Activated gamma-delta T cell (primary cell): ENCODE data around the gene CLASP2.
"Not testable (repeated sequence)": the region's sequence is repeated elsewhere in the genome, so short reads cannot be mapped to it uniquely, and the experiment has no call there.

Experiments
- DNase-seq: peaks from one replicate; lab custom pipeline; 2025; lab: John Stamatoyannopoulos, UW

CLASP2 gene

DNA sequence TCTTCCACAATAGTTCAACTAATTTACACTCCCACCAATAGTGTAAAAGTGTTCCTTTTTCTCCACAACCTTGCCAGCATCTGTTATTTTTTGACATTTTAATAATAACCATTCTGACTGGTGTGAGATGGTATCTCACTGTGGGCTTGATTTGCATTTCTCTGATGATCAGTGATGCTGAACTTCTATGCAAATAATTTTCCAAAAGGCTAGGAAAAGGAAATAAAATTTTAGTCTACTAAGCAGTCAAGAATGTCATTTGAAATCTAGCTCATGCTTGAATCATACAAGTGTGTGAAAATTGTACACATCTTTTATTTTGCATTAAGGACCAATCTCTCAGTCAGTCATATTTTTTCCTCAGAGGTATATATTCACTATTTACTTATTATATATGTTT, 176.1 kb downstream of the CLASP2 start:
- DNase-seq: no peak

GRCh38 chr3:33538678-33539339, 179.2 kb downstream of the CLASP2 start:
- no peak for DNase-seq

- DNase-seq: no peak
These were observed 180.9 kb downstream of the CLASP2 start for GRCh38 chr3:33537133-33537532.

DNA sequence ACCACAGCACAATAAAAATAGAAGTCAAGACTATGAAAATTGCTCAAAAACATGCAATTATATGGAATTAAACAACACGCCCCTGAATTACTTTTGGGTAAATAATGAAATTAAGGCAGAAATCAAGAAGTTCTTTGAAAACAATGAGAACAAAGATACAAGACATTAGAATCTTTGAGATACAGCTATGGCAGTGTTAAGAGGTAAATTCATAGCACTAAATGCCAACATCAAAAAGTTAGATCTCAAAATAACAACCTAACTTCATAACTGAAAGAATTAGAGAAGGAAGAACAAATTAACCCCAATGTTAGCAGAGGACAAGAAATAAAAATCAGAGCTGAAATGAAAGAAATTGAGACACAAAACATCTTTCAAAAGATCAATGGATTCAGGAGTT, 191.3 kb downstream of the CLASP2 start:
- DNase-seq: no peak

DNA sequence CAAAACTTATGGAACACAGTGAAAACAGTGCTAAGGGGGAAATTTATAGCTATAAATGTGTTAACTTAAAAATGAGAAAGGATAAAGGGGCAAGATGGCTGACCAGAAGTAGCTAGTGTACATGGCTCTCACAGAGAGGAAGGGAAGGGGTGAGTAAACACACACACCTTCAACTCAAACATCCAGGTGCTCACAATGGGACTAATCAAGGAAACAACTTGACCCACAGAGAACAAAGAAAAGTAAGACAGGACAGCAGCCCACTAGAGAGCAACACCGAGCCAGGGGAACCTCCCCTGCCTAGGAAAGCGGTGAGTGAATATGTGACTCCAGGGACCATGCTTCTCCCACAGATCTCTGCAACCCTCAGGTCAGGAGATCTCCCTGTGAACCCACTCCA, 192.8 kb downstream of the CLASP2 start:
- no peak for DNase-seq

- DNase-seq: no peak
These were observed 194.9 kb downstream of the CLASP2 start for GRCh38 chr3:33523093-33523667.

- no peak for DNase-seq
These were observed 196.3 kb downstream of the CLASP2 start for GRCh38 chr3:33521736-33522135.

DNA sequence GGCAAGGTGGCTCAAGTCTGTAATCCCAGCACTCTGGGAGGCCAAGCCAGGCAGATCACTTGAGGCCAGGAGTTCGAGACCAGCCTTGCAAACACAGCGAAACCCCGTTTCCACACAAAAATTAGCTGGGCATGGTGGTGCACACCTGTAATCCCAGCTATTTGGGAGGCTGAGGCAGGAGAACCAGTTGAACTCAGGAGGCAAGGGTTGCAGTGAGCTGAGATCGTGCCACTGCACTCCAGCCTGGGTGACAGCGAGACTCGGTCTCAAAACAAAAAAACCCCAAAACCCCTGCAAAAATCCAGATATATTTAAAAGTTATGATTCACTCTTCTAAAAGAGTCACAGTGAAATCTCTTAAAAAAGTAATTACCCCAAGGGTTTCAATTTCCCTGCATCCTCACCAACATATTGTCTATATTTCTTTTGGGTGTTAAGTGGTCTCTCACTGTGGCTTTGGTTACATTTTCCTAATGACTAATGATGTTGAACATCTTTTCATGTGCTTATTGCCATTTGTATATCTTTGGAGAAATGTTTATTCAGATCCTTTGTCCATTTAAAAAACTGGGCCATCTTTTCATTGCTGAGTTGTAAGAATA, 204.7 kb downstream of the CLASP2 start:
- no peak for DNase-seq

DNA sequence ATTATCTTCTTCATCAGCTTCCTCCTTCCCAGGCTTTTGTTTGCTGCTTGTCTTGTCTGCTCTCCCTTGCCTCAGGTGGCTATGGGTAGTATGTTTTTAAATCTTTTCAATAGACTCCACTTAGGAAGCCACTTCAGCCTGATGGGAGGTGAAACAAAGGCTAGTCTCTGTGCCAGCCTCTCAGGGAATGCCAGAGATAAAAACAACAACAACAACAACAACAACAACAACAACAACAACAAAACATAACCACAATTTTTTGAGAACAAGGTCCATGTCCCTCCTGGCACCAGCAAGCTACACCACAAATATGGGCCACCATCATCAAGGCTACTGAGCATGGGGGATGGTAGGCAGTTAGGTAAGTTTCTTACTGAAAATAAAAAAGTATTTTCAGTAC, 213.0 kb downstream of the CLASP2 start:
- no peak for DNase-seq

DNA sequence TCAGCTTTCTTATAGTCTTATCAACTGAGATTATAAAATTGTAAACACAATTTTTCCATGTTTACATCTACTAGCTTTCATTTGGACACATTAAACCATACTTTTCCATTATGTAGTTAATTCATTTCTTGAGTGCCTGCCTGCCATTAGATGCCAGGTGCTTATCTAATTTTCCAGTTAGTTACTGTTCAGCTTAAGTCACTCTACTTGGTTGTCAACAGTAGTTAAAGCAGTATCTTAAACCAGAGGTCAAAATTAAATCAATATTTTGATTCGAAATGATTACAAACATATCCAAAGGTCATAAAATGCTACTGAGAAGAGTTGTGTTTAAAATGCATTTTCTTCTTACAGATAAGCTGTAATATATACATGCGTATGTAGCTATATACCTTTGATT, 221.6 kb downstream of the CLASP2 start:
- no peak for DNase-seq

GRCh38 chr3:33491721-33492120, 226.3 kb downstream of the CLASP2 start:
- no peak for DNase-seq

GRCh38 chr3:33490641-33491241, 227.3 kb downstream of the CLASP2 start:
- DNase-seq: no peak

DNA sequence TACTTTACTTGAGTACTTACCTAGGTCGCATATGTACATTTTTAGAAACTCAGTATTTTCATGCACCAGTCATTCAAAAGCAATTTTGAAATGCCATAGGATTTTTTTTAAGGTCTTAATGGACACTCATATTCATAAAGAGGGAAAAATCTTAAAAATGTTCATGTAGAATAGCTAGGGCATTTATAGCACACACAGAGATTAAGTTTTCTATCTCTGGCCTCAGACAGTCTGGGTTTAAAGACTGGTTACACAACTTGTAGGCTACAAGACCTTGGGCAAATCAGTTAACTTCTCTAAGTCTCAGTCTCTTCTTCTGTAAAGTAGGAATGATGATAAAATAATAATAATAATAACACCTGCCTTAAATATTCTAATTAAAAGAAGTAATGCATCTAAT, 229.4 kb downstream of the CLASP2 start:
- DNase-seq: no peak

- no peak for DNase-seq
These were observed 229.8 kb downstream of the CLASP2 start for GRCh38 chr3:33488246-33488645.

GRCh38 chr3:33482111-33482521, 235.9 kb downstream of the CLASP2 start:
- no peak for DNase-seq

DNA sequence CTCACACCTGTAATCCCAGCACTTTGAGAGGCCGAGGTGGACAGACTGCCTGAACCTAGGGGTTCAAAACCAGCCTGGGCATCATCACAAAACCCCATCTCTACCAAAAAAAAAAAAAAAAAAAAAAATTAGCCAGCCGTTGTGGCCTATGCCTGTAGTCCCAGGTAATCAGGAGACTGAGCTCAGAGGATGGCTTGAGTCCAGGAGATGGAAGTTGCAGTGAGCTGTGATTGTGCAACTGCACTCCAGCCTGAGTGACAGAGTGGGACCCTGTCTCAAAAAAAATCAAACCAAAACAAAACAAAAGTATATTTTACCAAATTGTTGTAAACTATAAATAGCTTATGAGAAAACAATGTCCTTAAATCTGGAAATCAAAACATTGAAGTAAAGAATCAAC, 243.2 kb downstream of the CLASP2 start:
- no peak for DNase-seq

DNA sequence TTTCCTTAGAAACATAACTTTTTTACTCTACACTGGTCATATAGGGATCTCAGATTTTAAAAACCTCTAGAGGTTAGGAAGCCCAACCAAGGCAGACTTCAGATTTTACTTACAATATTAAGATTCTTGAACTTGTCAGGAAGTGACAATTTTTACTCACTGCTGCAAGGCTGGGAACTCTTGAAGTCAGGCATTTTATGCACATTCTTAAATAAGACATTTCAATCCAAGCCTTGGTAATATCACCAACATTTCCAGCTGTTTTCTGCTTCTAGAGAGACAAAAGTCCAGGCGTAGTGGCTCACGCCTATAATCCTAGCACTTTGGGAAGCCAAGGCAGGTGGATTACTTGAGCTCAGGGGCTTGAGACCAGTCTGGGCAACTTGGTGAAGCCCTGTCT, 244.2 kb downstream of the CLASP2 start:
- DNase-seq: no peak

- no peak for DNase-seq
These were observed 250.3 kb downstream of the CLASP2 start for GRCh38 chr3:33467786-33468185.

- DNase-seq: no peak
These were observed 257.0 kb downstream of the CLASP2 start for GRCh38 chr3:33461097-33461496.

DNA sequence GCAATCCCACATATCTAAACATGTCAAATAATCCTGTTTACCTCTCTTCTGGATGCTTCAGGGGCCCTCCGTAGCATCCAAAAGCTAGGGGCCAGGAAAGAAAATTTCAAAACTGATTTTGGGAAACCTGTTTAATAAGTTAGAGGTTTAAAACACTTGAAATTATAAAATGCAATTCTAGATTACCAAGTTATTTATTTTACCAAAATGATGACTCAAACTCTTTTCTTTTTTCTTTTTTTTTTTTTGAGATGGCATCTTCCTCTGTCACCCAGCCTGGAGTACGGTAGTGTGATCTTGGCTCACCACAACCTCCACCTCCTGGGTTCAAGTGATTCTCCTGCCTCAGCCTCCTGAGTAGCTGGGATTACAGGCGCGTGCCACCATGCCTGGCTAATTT, 258.5 kb downstream of the CLASP2 start:
- not testable (repeated sequence) for DNase-seq

DNA sequence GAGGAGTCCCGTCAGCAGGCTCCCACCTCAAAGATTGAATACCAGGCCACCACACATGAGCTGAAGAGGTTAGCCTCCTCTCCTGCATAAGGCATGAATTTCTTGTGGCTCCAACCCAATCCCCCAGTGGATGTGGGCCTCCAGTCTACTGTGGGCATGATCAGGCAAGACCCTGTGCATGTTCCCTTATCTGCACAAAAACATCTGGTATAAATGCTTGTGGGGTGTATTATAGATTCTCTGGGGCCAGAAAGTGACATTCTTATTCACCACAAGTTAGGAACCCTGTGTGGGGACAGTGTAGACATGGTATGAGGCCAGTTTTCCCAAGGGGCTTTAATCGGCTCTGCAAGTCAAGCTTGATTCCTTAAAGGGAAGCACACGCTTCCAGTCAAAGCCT, 259.6 kb downstream of the CLASP2 start:
- DNase-seq: no peak

DNA sequence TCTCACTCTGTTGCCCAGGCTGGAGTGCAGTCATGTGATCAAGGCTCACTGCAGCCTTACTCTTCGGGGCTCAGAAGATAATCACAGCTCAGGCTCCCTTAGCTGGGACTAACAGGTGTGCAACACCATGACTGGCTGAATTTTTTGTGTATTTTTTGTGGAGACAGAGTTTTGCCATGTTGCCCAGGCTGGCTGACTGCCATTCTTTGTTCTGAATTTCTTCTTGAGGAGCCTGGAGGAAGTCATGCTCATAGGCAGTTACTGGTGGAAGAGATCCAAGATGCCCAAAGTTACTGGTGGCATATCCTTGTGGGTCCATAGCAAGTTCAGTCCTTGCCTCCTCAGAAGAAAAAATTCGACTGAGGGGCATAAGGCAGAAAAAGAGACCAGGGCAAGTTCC, 261.3 kb downstream of the CLASP2 start:
- no peak for DNase-seq

- DNase-seq: no peak
These were observed 264.7 kb downstream of the CLASP2 start for GRCh38 chr3:33453331-33453761.
